Neural progenitor cell (in vitro differentiated cells): ENCODE data around the gene NUDT3. TPM values are rescaled to one million over a fixed set of nuclear protein-coding genes. Genes with fewer than 3 reads are reported as not detected.
"Not testable (repeated sequence)": the region's sequence is repeated elsewhere in the genome, so short reads cannot be mapped to it uniquely, and the experiment has no call there.

Source experiments
- DNase-seq: peaks from one replicate; pipeline ENCODE4 v3.0.0-alpha.2; 2016; ENCODE audit warnings: low spot score
- H2AFZ ChIP-seq: fragments of 200-600 bp; sonication (generic); replicated peaks from 2 replicates; pipeline ENCODE4 v1.6.1; 2016; ENCODE audit warnings: antibody characterized with exemption
- H3F3A ChIP-seq: fragments of 200-600 bp; sonication (generic); 2 replicates; pipeline ENCODE4 v1.6.1; 2016; ENCODE audit warnings: antibody characterized with exemption, low read depth
- H3K27ac ChIP-seq: fragments of 200-600 bp; sonication (generic); 2 replicates; pipeline ENCODE4 v1.5.1; 2016; ENCODE audit warnings: mild to moderate bottlenecking
- H3K27me3 ChIP-seq: fragments of 200-600 bp; sonication (generic); 2 replicates; pipeline ENCODE4 v1.6.1; 2016; ENCODE audit warnings: mild to moderate bottlenecking, moderate library complexity
- H3K36me3 ChIP-seq: fragments of 200-600 bp; sonication (generic); 2 replicates; pipeline ENCODE4 v1.5.1; 2016
- H3K4me1 ChIP-seq: fragments of 200-600 bp; sonication (generic); 2 replicates; pipeline ENCODE4 v1.6.1; 2016; ENCODE audit warnings: mixed run types
- H3K4me2 ChIP-seq: fragments of 200-600 bp; sonication (generic); 2 replicates; pipeline ENCODE4 v1.6.1; 2016
- H3K4me3 ChIP-seq: fragments of 200-600 bp; sonication (generic); 2 replicates; pipeline ENCODE4 v1.5.1; 2016
- H3K79me2 ChIP-seq: fragments of 200-600 bp; sonication (generic); 2 replicates; pipeline ENCODE4 v1.6.1; 2016; ENCODE audit warnings: low read depth
- H3K9ac ChIP-seq: fragments of 200-600 bp; sonication (generic); 2 replicates; pipeline ENCODE4 v1.6.1; 2016
- H3K9me3 ChIP-seq: fragments of 200-600 bp; sonication (generic); 2 replicates; pipeline ENCODE4 v1.5.1; 2016; ENCODE audit warnings: low read depth
- H4K20me1 ChIP-seq: fragments of 200-600 bp; sonication (generic); 2 replicates; pipeline ENCODE4 v1.6.1; 2016; ENCODE audit warnings: low read depth
- H3K27ac Mint-ChIP-seq: 3 replicates; pipeline ENCODE4 v1.8.0; 2021; ENCODE audit warnings: mixed read lengths
- H3K27me3 Mint-ChIP-seq: 2 replicates; pipeline ENCODE4 v1.8.0; 2022; ENCODE audit warnings: low read depth, mild to moderate bottlenecking, inconsistent platforms, moderate library complexity, mixed read lengths; ENCODE audit not compliant: insufficient read depth
- H3K36me3 Mint-ChIP-seq: 3 replicates; pipeline ENCODE4 v1.8.0; 2021; ENCODE audit warnings: mixed read lengths
- H3K4me1 Mint-ChIP-seq: 3 replicates; pipeline ENCODE4 v1.8.0; 2021; ENCODE audit warnings: mixed read lengths
- H3K4me3 Mint-ChIP-seq: 3 replicates; pipeline ENCODE4 v1.8.0; 2021; ENCODE audit warnings: mild to moderate bottlenecking, moderate library complexity, mixed read lengths
- H3K9me3 Mint-ChIP-seq: 3 replicates; pipeline ENCODE4 v1.8.0; 2020; ENCODE audit warnings: mixed read lengths
- CTCF ChIP-seq: fragments of 200-600 bp; sonication (generic); IDR thresholded peaks from 2 replicates; pipeline ENCODE4 v1.5.1; 2017; ENCODE audit warnings: antibody characterized with exemption, mild to moderate bottlenecking
- EZH2 ChIP-seq: fragments of 200-600 bp; sonication (generic); IDR thresholded peaks from 2 replicates; pipeline ENCODE4 v1.6.1; 2017; ENCODE audit warnings: antibody characterized with exemption, mild to moderate bottlenecking, moderate library complexity
- EZH2phosphoT487 ChIP-seq: fragments of 200-600 bp; sonication (generic); IDR thresholded peaks from 2 replicates; pipeline ENCODE4 v1.6.1; 2017; ENCODE audit warnings: antibody characterized with exemption
- total RNA-seq: library from RNA; depleted of rRNA; stranded (reverse); fragments of >200 nt; gene quantifications from 2 replicates; pipeline ENCODE4 v1.2.3, GENCODE V29; 2015; ENCODE audit warnings: low replicate concordance

NUDT3 gene
- total RNA-seq, 1 donor from 2014 or later, result 35.7 TPM

DNA sequence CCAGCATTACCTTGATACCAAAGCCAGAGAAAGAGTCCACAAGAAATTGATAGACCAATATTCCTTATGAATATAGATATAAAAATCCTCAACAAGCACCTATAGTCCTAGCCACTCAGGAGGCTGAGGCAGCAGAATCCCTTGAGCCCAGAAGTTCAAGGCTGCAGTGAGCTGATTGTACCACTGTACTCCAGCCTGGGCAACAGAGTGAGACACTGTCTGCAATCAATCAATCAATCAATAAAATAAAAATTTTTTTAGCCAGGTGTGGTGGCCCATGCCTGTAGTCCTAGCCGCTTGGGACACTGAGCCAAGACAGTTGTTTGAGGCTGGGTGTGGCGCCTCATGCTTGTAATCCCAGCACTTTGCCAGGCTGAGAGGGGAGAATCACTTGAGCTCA lies 124.7 kb downstream of the NUDT3 start:
- Histone ChIP-seq H3K79me2 (no peaks in the 10 kb centered on the region), H3K9ac (no peak overlapping the region), H3K27ac (no peak overlapping the region), H3K4me3 (no peak overlapping the region), H3K27me3 (no peaks in the 10 kb centered on the region), H3K36me3 (no peaks in the 10 kb centered on the region), H3K4me1 (no peaks in the 10 kb centered on the region), H4K20me1 (no peaks in the 10 kb centered on the region), H3F3A (no peaks in the 10 kb centered on the region), H3K4me2 (no peak overlapping the region), H3K9me3 (no peaks in the 10 kb centered on the region), H2AFZ (no peak overlapping the region)
- H3K9me3 Mint-ChIP-seq, result peaks cover 14% of the 10 kb centered on the region
- no peak overlapping the region for H3K4me3 Mint-ChIP-seq
- no peak for TF ChIP-seq CTCF
- TF ChIP-seq EZH2, result no peak
- TF ChIP-seq EZH2phosphoT487, result no peak
- no peak overlapping the region for H3K27ac Mint-ChIP-seq
- no peak for DNase-seq
- H3K27me3 Mint-ChIP-seq, result peaks cover 2% of the 10 kb centered on the region
- peaks cover 5% of the 10 kb centered on the region for H3K4me1 Mint-ChIP-seq
- peaks cover 6% of the 10 kb centered on the region for H3K36me3 Mint-ChIP-seq

GRCh38 chr6:34263484-34263883 lies 129.0 kb downstream of the NUDT3 start:
- not testable (repeated sequence) for H3K27me3 ChIP-seq, H2AFZ ChIP-seq, H3K4me2 ChIP-seq, H3K27me3 Mint-ChIP-seq, DNase-seq, H3K36me3 ChIP-seq, H3K36me3 Mint-ChIP-seq, H3K4me1 ChIP-seq, H3K27ac Mint-ChIP-seq, H3K27ac ChIP-seq, H3K9me3 ChIP-seq, H3K4me1 Mint-ChIP-seq, H3K79me2 ChIP-seq, H3F3A ChIP-seq, H3K4me3 ChIP-seq, H3K9ac ChIP-seq, H3K4me3 Mint-ChIP-seq, H4K20me1 ChIP-seq
- H3K9me3 Mint-ChIP-seq, result peaks cover 26% of the 10 kb centered on the region

- no peaks in the 10 kb centered on the region for H3K27me3 ChIP-seq
- no peaks in the 10 kb centered on the region for H3K79me2 ChIP-seq
- no peak overlapping the region for H2AFZ ChIP-seq
- Mint-ChIP-seq H3K27me3 (no peaks in the 10 kb centered on the region), H3K27ac (no peak overlapping the region), H3K36me3 (peaks cover 8% of the 10 kb centered on the region), H3K4me3 (no peak overlapping the region), H3K4me1 (no peaks in the 10 kb centered on the region), H3K9me3 (peaks cover 22% of the 10 kb centered on the region)
- TF ChIP-seq EZH2phosphoT487, result no peak
- TF ChIP-seq EZH2, result no peak
- no peaks in the 10 kb centered on the region for H3K36me3 ChIP-seq
- H3K4me2 ChIP-seq, result no peak overlapping the region
- H3K27ac ChIP-seq, result no peak overlapping the region
- no peaks in the 10 kb centered on the region for H3K9me3 ChIP-seq
- no peak overlapping the region for H3K9ac ChIP-seq
- H4K20me1 ChIP-seq, result no peaks in the 10 kb centered on the region
- no peak for DNase-seq
- H3K4me3 ChIP-seq, result no peak overlapping the region
- H3F3A ChIP-seq, result no peaks in the 10 kb centered on the region
- H3K4me1 ChIP-seq, result no peaks in the 10 kb centered on the region
Observed at GRCh38 chr6:34260576-34261267, 131.7 kb downstream of the NUDT3 start.

GRCh38 chr6:34259529-34260069 lies 132.9 kb downstream of the NUDT3 start:
- no peaks in the 10 kb centered on the region for H4K20me1 ChIP-seq
- Mint-ChIP-seq H3K4me1 (no peaks in the 10 kb centered on the region), H3K27ac (no peak overlapping the region), H3K9me3 (peaks cover 18% of the 10 kb centered on the region), H3K36me3 (peaks cover 8% of the 10 kb centered on the region), H3K27me3 (no peaks in the 10 kb centered on the region), H3K4me3 (no peak overlapping the region)
- H3K27ac ChIP-seq, result no peak overlapping the region
- no peak overlapping the region for H3K4me2 ChIP-seq
- TF ChIP-seq EZH2phosphoT487, result no peak
- no peak for TF ChIP-seq EZH2
- TF ChIP-seq CTCF, result no peak
- H3K79me2 ChIP-seq, result no peaks in the 10 kb centered on the region
- H3K4me1 ChIP-seq, result no peaks in the 10 kb centered on the region
- H2AFZ ChIP-seq, result no peak overlapping the region
- no peak overlapping the region for H3K9ac ChIP-seq
- no peak overlapping the region for H3K4me3 ChIP-seq
- no peaks in the 10 kb centered on the region for H3F3A ChIP-seq
- H3K27me3 ChIP-seq, result no peaks in the 10 kb centered on the region
- no peaks in the 10 kb centered on the region for H3K36me3 ChIP-seq
- DNase-seq, result no peak
- H3K9me3 ChIP-seq, result no peaks in the 10 kb centered on the region

DNA sequence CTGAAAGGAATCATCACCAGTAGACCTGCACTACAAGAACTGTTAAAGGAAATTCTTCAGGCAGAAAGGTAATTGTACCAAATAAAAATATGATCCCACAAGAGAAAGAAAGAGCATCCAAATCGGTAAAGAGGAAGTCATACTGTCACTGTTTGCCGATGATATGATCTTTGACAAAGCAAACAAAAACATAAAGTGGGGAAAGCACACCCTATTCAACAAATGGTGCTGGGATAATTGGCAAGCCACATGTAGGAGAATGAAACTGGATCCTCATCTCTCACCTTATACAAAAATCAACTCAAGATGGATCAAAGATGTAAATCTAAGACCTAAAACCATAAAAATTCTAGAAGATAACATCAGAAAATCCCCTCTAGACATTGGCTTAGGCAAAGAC lies 140.1 kb downstream of the NUDT3 start:
- H3K9me3 ChIP-seq, H3K9ac ChIP-seq, H3K4me3 ChIP-seq, H3K4me1 ChIP-seq, H3K36me3 ChIP-seq, H3K27me3 Mint-ChIP-seq, DNase-seq, H3K36me3 Mint-ChIP-seq, H3K27me3 ChIP-seq, H2AFZ ChIP-seq, H3K79me2 ChIP-seq, H3K27ac Mint-ChIP-seq, H3K4me3 Mint-ChIP-seq, H3K27ac ChIP-seq, H3K4me2 ChIP-seq, H3K9me3 Mint-ChIP-seq, H3K4me1 Mint-ChIP-seq: not testable (repeated sequence)
- peaks cover 12% of the 10 kb centered on the region for H4K20me1 ChIP-seq
- peaks cover 13% of the 10 kb centered on the region for H3F3A ChIP-seq
